ENCODE results near the gene DDAH1.

DNA sequence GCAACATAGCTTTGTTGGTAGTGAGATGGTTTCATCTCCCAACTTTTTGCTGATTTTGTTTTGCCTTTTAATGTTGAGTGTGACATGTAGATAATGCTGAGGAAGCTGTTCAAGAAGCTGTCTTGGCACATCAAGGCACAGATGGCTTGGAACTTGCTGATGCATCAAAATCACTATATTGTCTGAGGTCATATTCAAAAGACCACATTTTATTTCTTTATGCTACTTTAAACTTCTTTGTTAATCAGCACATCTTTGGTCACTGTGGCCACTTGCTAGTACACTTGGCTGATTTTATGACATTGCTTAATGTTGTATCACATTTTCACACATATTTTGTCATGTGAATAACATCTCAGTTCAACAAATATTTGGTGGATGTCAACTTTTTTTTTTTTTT, 101.4 kb downstream of the DDAH1 start:
- TF ChIP-seq, protein P1, sequence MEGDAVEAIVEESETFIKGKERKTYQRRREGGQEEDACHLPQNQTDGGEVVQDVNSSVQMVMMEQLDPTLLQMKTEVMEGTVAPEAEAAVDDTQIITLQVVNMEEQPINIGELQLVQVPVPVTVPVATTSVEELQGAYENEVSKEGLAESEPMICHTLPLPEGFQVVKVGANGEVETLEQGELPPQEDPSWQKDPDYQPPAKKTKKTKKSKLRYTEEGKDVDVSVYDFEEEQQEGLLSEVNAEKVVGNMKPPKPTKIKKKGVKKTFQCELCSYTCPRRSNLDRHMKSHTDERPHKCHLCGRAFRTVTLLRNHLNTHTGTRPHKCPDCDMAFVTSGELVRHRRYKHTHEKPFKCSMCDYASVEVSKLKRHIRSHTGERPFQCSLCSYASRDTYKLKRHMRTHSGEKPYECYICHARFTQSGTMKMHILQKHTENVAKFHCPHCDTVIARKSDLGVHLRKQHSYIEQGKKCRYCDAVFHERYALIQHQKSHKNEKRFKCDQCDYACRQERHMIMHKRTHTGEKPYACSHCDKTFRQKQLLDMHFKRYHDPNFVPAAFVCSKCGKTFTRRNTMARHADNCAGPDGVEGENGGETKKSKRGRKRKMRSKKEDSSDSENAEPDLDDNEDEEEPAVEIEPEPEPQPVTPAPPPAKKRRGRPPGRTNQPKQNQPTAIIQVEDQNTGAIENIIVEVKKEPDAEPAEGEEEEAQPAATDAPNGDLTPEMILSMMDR (conservative IDR thresholded peaks at IDR 0.05; ENCODE audit: low read length) = no peak
- TF ChIP-seq EZH2phosphoT487 (IDR thresholded peaks at IDR 0.05; ENCODE audit: borderline replicate concordance) = no peak
